ENCODE measurements around the gene SRCAP. TPM values are rescaled to one million over a fixed set of nuclear protein-coding genes. Genes with fewer than 3 reads are reported as not detected.
A peak's percentile ranks its signal among the peaks of the same experiment; 100 is the strongest.

SRCAP gene
- total RNA-seq, 1 donor from 2014 or later, result 17.2 TPM

DNA sequence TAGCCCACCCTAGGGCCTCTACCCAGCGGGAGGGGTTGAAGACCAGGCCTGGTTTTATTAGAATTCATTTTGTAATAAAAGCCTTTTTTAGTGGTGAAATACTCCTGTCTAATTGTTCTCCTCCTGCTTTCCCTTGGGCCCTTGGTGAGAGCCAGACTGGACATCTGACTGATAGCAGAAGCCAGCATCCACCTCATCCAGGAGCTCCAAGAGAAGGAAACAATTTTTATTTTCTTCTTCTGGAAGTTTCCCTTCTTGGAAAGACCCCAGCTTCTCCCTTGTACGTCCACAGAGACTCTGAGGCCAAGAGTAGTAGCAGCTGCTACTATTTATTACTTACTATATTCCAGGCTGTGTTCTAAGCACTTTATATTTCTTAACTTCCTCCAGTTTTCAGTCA, 45.2 kb downstream of the SRCAP start:
- Histone ChIP-seq H3K36me3 (ENCODE audit: control insufficient read depth in 3 of 3, insufficient read depth in 3 of 3, low read length in 3 of 3) (peaks cover 8 to 20% (median 13%) of the 10 kb centered on the region in 3 donors), H3K4me3 (ENCODE audit: low read length in 3 of 3) (no peak overlapping the region), H3K27ac (ENCODE audit: low read depth, low read length) (peak overlapping the region; percentile 61), H3K4me1 (ENCODE audit: control insufficient read depth in 3 of 3, insufficient read depth in 3 of 3, low read length in 3 of 3) (peaks cover 13 to 22% (median 15%) of the 10 kb centered on the region in 3 donors), H3K9me3 (ENCODE audit: control insufficient read depth in 3 of 3, low read length in 3 of 3) (no peaks in the 10 kb centered on the region), H3K27me3 (ENCODE audit: control insufficient read depth in 3 of 3, insufficient read depth in 3 of 3, low read length in 3 of 3) (no peaks in the 10 kb centered on the region), H3K9ac (ENCODE audit: low read depth in 1 of 3, low read length in 3 of 3) (no peak overlapping the region)

- Histone ChIP-seq H3K27me3 (ENCODE audit: control insufficient read depth in 3 of 3, insufficient read depth in 3 of 3, low read length in 3 of 3) (no peaks in the 10 kb centered on the region), H3K4me1 (ENCODE audit: control insufficient read depth in 3 of 3, insufficient read depth in 3 of 3, low read length in 3 of 3) (peaks cover 13 to 22% (median 15%) of the 10 kb centered on the region in 3 donors), H3K9me3 (ENCODE audit: control insufficient read depth in 3 of 3, low read length in 3 of 3) (no peaks in the 10 kb centered on the region), H3K27ac (ENCODE audit: low read depth, low read length) (no peak overlapping the region), H3K4me3 (ENCODE audit: low read length in 3 of 3) (no peak overlapping the region), H3K9ac (ENCODE audit: low read depth in 1 of 3, low read length in 3 of 3) (no peak overlapping the region), H3K36me3 (ENCODE audit: control insufficient read depth in 3 of 3, insufficient read depth in 3 of 3, low read length in 3 of 3) (peaks cover 6 to 15% (median 8%) of the 10 kb centered on the region in 3 donors)
Observed at GRCh38 chr16:30745082-30745481, 46.1 kb downstream of the SRCAP start.

- peaks cover 13 to 19% (median 18%) of the 10 kb centered on the region in 3 donors for H3K36me3 ChIP-seq (ENCODE audit: control insufficient read depth in 3 of 3, insufficient read depth in 3 of 3, low read length in 3 of 3)
- H3K9ac ChIP-seq (ENCODE audit: low read depth in 1 of 3, low read length in 3 of 3), result no peak overlapping the region
- no peak overlapping the region for H3K27ac ChIP-seq (ENCODE audit: low read depth, low read length)
- H3K4me3 ChIP-seq (ENCODE audit: low read length in 3 of 3), result no peak overlapping the region
- H3K9me3 ChIP-seq (ENCODE audit: control insufficient read depth in 3 of 3, low read length in 3 of 3), result no peaks in the 10 kb centered on the region
- no peaks in the 10 kb centered on the region for H3K27me3 ChIP-seq (ENCODE audit: control insufficient read depth in 3 of 3, insufficient read depth in 3 of 3, low read length in 3 of 3)
- H3K4me1 ChIP-seq (ENCODE audit: control insufficient read depth in 3 of 3, insufficient read depth in 3 of 3, low read length in 3 of 3), result peaks cover 6 to 8% (median 7%) of the 10 kb centered on the region in 3 donors
Observed at GRCh38 chr16:30746638-30747175, 47.7 kb downstream of the SRCAP start.

DNA sequence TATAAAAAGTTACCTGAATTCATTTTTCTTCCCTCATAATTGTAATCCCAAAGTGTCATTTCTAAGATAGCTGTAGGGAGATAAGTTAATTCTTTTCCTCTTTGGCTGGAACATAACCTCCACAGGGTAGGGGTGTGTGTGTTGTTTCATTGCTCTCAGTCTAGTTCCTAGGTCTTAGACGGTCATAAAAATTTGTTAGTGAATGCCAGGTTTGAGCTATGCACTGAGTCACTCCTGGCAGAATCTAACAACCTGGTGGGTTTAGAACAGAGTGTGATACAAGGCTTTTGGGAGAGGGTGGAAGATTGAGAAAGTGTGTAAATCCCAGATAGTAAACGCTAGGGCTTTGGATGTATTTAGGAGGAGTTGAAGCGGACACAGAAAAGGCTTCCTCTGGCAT, 48.4 kb downstream of the SRCAP start:
- H3K4me1 ChIP-seq (ENCODE audit: control insufficient read depth in 3 of 3, insufficient read depth in 3 of 3, low read length in 3 of 3), result peaks cover 6 to 7% (median 7%) of the 10 kb centered on the region in 3 donors
- peak overlapping the region; percentile 82 to 86 (median 85) for H3K4me3 ChIP-seq (ENCODE audit: low read length in 3 of 3)
- H3K36me3 ChIP-seq (ENCODE audit: control insufficient read depth in 3 of 3, insufficient read depth in 3 of 3, low read length in 3 of 3), result peaks cover 13 to 19% (median 13%) of the 10 kb centered on the region in 3 donors
- no peaks in the 10 kb centered on the region for H3K9me3 ChIP-seq (ENCODE audit: control insufficient read depth in 3 of 3, low read length in 3 of 3)
- no peaks in the 10 kb centered on the region for H3K27me3 ChIP-seq (ENCODE audit: control insufficient read depth in 3 of 3, insufficient read depth in 3 of 3, low read length in 3 of 3)
- H3K9ac ChIP-seq (ENCODE audit: low read depth in 1 of 3, low read length in 3 of 3), result peak overlapping the region in 2 of 3 donors; percentile 51 to 78
- H3K27ac ChIP-seq (ENCODE audit: low read depth, low read length), result peak overlapping the region; percentile 73

GRCh38 chr16:30747799-30748633, 49.0 kb downstream of the SRCAP start, which contains the start of gene PHKG2:
PHKG2 (plus strand) TSS chr16:30748425; CDS start chr16:30748821, 396 bp downstream.
- H3K4me3 ChIP-seq (ENCODE audit: low read length in 3 of 3), result peak within 1 kb of the TSS; percentile 82 to 86 (median 85)
- H3K4me1 ChIP-seq (ENCODE audit: control insufficient read depth in 3 of 3, insufficient read depth in 3 of 3, low read length in 3 of 3), result peaks cover 6 to 7% (median 7%) of the 10 kb centered on the region in 3 donors
- H3K27me3 ChIP-seq (ENCODE audit: control insufficient read depth in 3 of 3, insufficient read depth in 3 of 3, low read length in 3 of 3), result no peaks in the 10 kb centered on the region
- no peaks in the 10 kb centered on the region for H3K9me3 ChIP-seq (ENCODE audit: control insufficient read depth in 3 of 3, low read length in 3 of 3)
- H3K9ac ChIP-seq (ENCODE audit: low read depth in 1 of 3, low read length in 3 of 3), result peak within 1 kb of the TSS; percentile 62 to 78 (median 72)
- peaks cover 13 to 22% (median 17%) of the 10 kb centered on the region in 3 donors for H3K36me3 ChIP-seq (ENCODE audit: control insufficient read depth in 3 of 3, insufficient read depth in 3 of 3, low read length in 3 of 3)
- H3K27ac ChIP-seq (ENCODE audit: low read depth, low read length), result peak within 1 kb of the TSS; percentile 73

GRCh38 chr16:30748634-30749445, 49.9 kb downstream of the SRCAP start:
- H3K4me3 ChIP-seq (ENCODE audit: low read length in 3 of 3), result peak overlapping the region; percentile 75 to 86 (median 83)
- H3K36me3 ChIP-seq (ENCODE audit: control insufficient read depth in 3 of 3, insufficient read depth in 3 of 3, low read length in 3 of 3), result peaks cover 6 to 26% (median 25%) of the 10 kb centered on the region in 3 donors
- H3K9ac ChIP-seq (ENCODE audit: low read depth in 1 of 3, low read length in 3 of 3), result peak overlapping the region; percentile 62 to 77 (median 65)
- no peak overlapping the region for H3K27ac ChIP-seq (ENCODE audit: low read depth, low read length)
- no peaks in the 10 kb centered on the region for H3K9me3 ChIP-seq (ENCODE audit: control insufficient read depth in 3 of 3, low read length in 3 of 3)
- H3K4me1 ChIP-seq (ENCODE audit: control insufficient read depth in 3 of 3, insufficient read depth in 3 of 3, low read length in 3 of 3), result peaks cover 6 to 7% (median 7%) of the 10 kb centered on the region in 3 donors
- H3K27me3 ChIP-seq (ENCODE audit: control insufficient read depth in 3 of 3, insufficient read depth in 3 of 3, low read length in 3 of 3), result no peaks in the 10 kb centered on the region

DNA sequence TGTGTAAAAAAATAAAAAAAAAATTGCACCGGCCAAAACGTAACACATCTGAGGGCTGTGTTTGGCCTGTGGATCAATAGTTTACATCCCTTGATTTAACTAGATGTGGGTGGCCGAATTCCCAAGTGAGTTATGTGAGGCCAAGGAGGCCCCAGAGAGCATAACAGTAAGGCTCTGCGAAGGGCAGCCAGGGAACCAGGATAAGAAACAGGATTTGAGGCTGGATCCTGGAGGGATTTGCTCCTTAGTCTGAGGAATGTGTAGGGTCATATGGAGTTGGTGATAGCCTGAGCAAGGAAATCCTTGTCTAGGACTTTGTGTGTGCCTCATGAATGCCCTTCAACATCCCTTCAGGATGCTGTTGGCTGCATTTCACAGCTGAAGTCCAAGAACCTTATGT, 51.2 kb downstream of the SRCAP start:
- Histone ChIP-seq H3K4me3 (ENCODE audit: low read length in 3 of 3) (no peak overlapping the region), H3K9ac (ENCODE audit: low read depth in 1 of 3, low read length in 3 of 3) (no peak overlapping the region), H3K4me1 (ENCODE audit: control insufficient read depth in 3 of 3, insufficient read depth in 3 of 3, low read length in 3 of 3) (peaks cover 6 to 7% (median 7%) of the 10 kb centered on the region in 3 donors), H3K27ac (ENCODE audit: low read depth, low read length) (no peak overlapping the region), H3K36me3 (ENCODE audit: control insufficient read depth in 3 of 3, insufficient read depth in 3 of 3, low read length in 3 of 3) (peaks cover 12 to 33% (median 30%) of the 10 kb centered on the region in 3 donors), H3K9me3 (ENCODE audit: control insufficient read depth in 3 of 3, low read length in 3 of 3) (no peaks in the 10 kb centered on the region), H3K27me3 (ENCODE audit: control insufficient read depth in 3 of 3, insufficient read depth in 3 of 3, low read length in 3 of 3) (no peaks in the 10 kb centered on the region)

GRCh38 chr16:30750876-30751465, 52.0 kb downstream of the SRCAP start:
- Histone ChIP-seq H3K9me3 (ENCODE audit: control insufficient read depth in 3 of 3, low read length in 3 of 3) (no peaks in the 10 kb centered on the region), H3K4me1 (ENCODE audit: control insufficient read depth in 3 of 3, insufficient read depth in 3 of 3, low read length in 3 of 3) (peaks cover 6 to 7% (median 7%) of the 10 kb centered on the region in 3 donors), H3K4me3 (ENCODE audit: low read length in 3 of 3) (no peak overlapping the region), H3K27me3 (ENCODE audit: control insufficient read depth in 3 of 3, insufficient read depth in 3 of 3, low read length in 3 of 3) (no peaks in the 10 kb centered on the region), H3K9ac (ENCODE audit: low read depth in 1 of 3, low read length in 3 of 3) (no peak overlapping the region), H3K27ac (ENCODE audit: low read depth, low read length) (no peak overlapping the region), H3K36me3 (ENCODE audit: control insufficient read depth in 3 of 3, insufficient read depth in 3 of 3, low read length in 3 of 3) (peaks cover 14 to 38% (median 30%) of the 10 kb centered on the region in 3 donors)

GRCh38 chr16:30753596-30753995, 54.6 kb downstream of the SRCAP start:
- H3K27me3 ChIP-seq (ENCODE audit: control insufficient read depth in 3 of 3, insufficient read depth in 3 of 3, low read length in 3 of 3), result no peaks in the 10 kb centered on the region
- H3K4me3 ChIP-seq (ENCODE audit: low read length in 3 of 3), result no peak overlapping the region
- no peak overlapping the region for H3K27ac ChIP-seq (ENCODE audit: low read depth, low read length)
- peaks cover 32 to 48% (median 39%) of the 10 kb centered on the region in 3 donors for H3K36me3 ChIP-seq (ENCODE audit: control insufficient read depth in 3 of 3, insufficient read depth in 3 of 3, low read length in 3 of 3)
- no peak overlapping the region for H3K9ac ChIP-seq (ENCODE audit: low read depth in 1 of 3, low read length in 3 of 3)
- H3K4me1 ChIP-seq (ENCODE audit: control insufficient read depth in 3 of 3, insufficient read depth in 3 of 3, low read length in 3 of 3), result peaks cover 0 to 2% (median 0%) of the 10 kb centered on the region in 3 donors
- H3K9me3 ChIP-seq (ENCODE audit: control insufficient read depth in 3 of 3, low read length in 3 of 3), result no peaks in the 10 kb centered on the region
